ENCODE measurements around the gene CD160. TPM values are rescaled to one million over a fixed set of nuclear protein-coding genes. Genes with fewer than 3 reads are reported as not detected.

Gene CD160
- total and polyA plus RNA-seq, 4 donors, result 0.21 to 0.63 (median 0.52) TPM

DNA sequence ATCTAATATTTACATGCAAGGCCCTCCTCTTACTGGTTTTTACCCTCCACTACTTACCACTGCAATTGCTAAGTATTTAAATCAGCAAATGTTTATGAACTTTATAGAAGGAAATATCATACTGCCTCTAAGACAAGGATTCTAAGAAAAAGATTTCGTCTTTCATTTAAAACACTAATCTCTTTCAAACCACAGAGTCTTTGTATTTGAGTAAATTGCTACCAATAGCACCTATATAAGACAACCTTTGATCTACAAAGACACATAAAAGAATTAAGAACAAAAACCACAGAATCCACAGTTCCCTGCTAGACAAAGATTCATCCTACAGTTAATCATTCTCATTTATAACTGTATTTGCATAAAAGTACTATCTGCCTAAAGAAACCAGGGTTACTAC is 67.0 kb downstream of the CD160 start:
- DNase-seq, result no peak
- H3K27ac ChIP-seq (ENCODE audit: low read depth in 1 of 2, low read length in 1 of 2), result no peak overlapping the region
- 0 to 53% methylated on average over 1 of the region's 1 CpG for WGBS, 2 donors

DNA sequence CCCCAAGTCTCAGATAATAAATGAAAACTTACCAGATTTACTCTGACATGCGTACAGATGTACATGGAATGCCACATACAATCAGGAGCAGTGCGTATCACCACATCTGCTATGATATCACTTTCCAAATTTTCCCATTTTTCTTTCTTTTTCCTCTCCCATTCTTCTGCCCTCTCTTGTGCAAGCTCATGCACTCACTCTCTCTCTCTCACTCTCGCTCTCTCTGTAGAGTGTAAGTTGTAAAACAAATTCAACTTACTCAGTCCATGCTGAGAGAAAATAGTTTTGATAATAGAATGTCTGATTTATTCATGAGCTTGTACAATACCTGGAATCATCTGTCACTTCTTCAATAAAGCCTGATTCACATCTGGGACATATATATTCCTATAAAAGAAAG is 69.3 kb downstream of the CD160 start:
- no peak overlapping the region for H3K4me3 ChIP-seq
- TF ChIP-seq, protein P1, sequence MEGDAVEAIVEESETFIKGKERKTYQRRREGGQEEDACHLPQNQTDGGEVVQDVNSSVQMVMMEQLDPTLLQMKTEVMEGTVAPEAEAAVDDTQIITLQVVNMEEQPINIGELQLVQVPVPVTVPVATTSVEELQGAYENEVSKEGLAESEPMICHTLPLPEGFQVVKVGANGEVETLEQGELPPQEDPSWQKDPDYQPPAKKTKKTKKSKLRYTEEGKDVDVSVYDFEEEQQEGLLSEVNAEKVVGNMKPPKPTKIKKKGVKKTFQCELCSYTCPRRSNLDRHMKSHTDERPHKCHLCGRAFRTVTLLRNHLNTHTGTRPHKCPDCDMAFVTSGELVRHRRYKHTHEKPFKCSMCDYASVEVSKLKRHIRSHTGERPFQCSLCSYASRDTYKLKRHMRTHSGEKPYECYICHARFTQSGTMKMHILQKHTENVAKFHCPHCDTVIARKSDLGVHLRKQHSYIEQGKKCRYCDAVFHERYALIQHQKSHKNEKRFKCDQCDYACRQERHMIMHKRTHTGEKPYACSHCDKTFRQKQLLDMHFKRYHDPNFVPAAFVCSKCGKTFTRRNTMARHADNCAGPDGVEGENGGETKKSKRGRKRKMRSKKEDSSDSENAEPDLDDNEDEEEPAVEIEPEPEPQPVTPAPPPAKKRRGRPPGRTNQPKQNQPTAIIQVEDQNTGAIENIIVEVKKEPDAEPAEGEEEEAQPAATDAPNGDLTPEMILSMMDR (IDR thresholded peaks at IDR 0.05; ENCODE audit: control extremely low read depth, extremely low read depth), result no peak
- H3K27me3 ChIP-seq (ENCODE audit: control insufficient read depth in 3 of 3, insufficient read depth in 3 of 3, low read length in 2 of 3), result no peaks in the 10 kb centered on the region
- no peak for ATAC-seq (ENCODE audit: insufficient read depth, low FRiP score)
- H3K9ac ChIP-seq (ENCODE audit: insufficient read depth in 1 of 2, low read length in 2 of 2), result no peak overlapping the region
- 96 to 98% methylated on average over 3 of the region's 3 CpGs for WGBS, 2 donors
- no peak overlapping the region for H3K27ac ChIP-seq (ENCODE audit: low read depth in 1 of 2, low read length in 1 of 2)
- peaks cover 0 to 6% (median 0%) of the 10 kb centered on the region in 5 donors for H3K4me1 ChIP-seq (ENCODE audit: control insufficient read depth in 5 of 5, insufficient read depth in 5 of 5, low read length in 5 of 5)
- no peak for DNase-seq
- H3K36me3 ChIP-seq (ENCODE audit: control insufficient read depth in 4 of 4, insufficient read depth in 4 of 4, low read length in 4 of 4), result peaks cover 0 to 12% (median 3%) of the 10 kb centered on the region in 4 donors
- no peaks in the 10 kb centered on the region for H3K9me3 ChIP-seq (ENCODE audit: control insufficient read depth in 4 of 4, insufficient read depth in 3 of 4, low read length in 3 of 4)

More for the DNA sequence above, 67.0 kb downstream of the CD160 start:
- Histone ChIP-seq H3K9ac (ENCODE audit: insufficient read depth in 1 of 2, low read length in 2 of 2) (no peak overlapping the region), H3K4me1 (ENCODE audit: control insufficient read depth in 5 of 5, insufficient read depth in 5 of 5, low read length in 5 of 5) (peaks cover 0 to 9% (median 0%) of the 10 kb centered on the region in 5 donors), H3K9me3 (ENCODE audit: control insufficient read depth in 4 of 4, insufficient read depth in 3 of 4, low read length in 3 of 4) (no peaks in the 10 kb centered on the region), H3K27me3 (ENCODE audit: control insufficient read depth in 3 of 3, insufficient read depth in 3 of 3, low read length in 2 of 3) (no peaks in the 10 kb centered on the region), H3K36me3 (ENCODE audit: control insufficient read depth in 4 of 4, insufficient read depth in 4 of 4, low read length in 4 of 4) (peaks cover 0 to 8% (median 1%) of the 10 kb centered on the region in 4 donors), H3K4me3 (no peak overlapping the region)
- TF ChIP-seq, protein P1 (IDR thresholded peaks at IDR 0.05; ENCODE audit: control extremely low read depth, extremely low read depth), result no peak
- ATAC-seq (ENCODE audit: insufficient read depth, low FRiP score), result no peak

Other genes starting within 250 kb of the CD160 start
- gene GPR89A, start 111.5 kb upstream of the CD160 start, total RNA-seq, result 10 to 100 TPM; 16.7 to 31.1 TPM
- 10 to 100 TPM; 11.0 to 11.7 TPM for gene GPR89A, start 111.5 kb upstream of the CD160 start, polyA plus RNA-seq
- gene PDZK1, start 12.1 kb upstream of the CD160 start, total RNA-seq, result under 1 TPM; 0.25 to 0.57 TPM
- under 1 TPM; 0.14 to 0.28 TPM for gene PDZK1, start 12.1 kb upstream of the CD160 start, polyA plus RNA-seq
- 10 to 100 TPM; 14.7 to 21.6 TPM for gene RNF115, start 104.6 kb downstream of the CD160 start, total RNA-seq
- gene RNF115, start 104.6 kb downstream of the CD160 start, polyA plus RNA-seq, result 1 to 10 TPM; 4.4 to 8.3 TPM
- gene POLR3C, start 104.7 kb downstream of the CD160 start, total RNA-seq, result 10 to 100 TPM; 25.0 to 26.3 TPM
- 10 to 100 TPM; 14.1 to 17.2 TPM for gene POLR3C, start 104.7 kb downstream of the CD160 start, polyA plus RNA-seq
- 1 to 10 TPM; 3.9 to 6.2 TPM for gene NUDT17, start 126.1 kb downstream of the CD160 start, total RNA-seq
- 1 to 10 TPM; 1.6 to 3.1 TPM for gene NUDT17, start 126.1 kb downstream of the CD160 start, polyA plus RNA-seq
- gene PIAS3, start 139.6 kb downstream of the CD160 start, total RNA-seq, result 10 to 100 TPM; 23.5 to 54.9 TPM
- gene PIAS3, start 139.6 kb downstream of the CD160 start, polyA plus RNA-seq, result 10 to 100 TPM; 26.4 to 32.1 TPM
- gene ANKRD35, start 166.4 kb downstream of the CD160 start, total RNA-seq, result 1 to 10 TPM; 3.4 to 3.7 TPM
- gene ANKRD35, start 166.4 kb downstream of the CD160 start, polyA plus RNA-seq, result 1 to 10 TPM; 2.0 to 2.1 TPM
- gene ITGA10, start 190.6 kb downstream of the CD160 start, total RNA-seq, result 10 to 100 TPM in 1 of 2 donors, 1 to 10 TPM in 1; 5.2 to 23.3 TPM
- gene ITGA10, start 190.6 kb downstream of the CD160 start, polyA plus RNA-seq, result 10 to 100 TPM in 1 of 2 donors, 1 to 10 TPM in 1; 6.7 to 15.7 TPM
- gene PEX11B, start 199.2 kb downstream of the CD160 start, total RNA-seq, result 10 to 100 TPM; 24.6 to 28.6 TPM
- 10 to 100 TPM; 25.0 to 29.6 TPM for gene PEX11B, start 199.2 kb downstream of the CD160 start, polyA plus RNA-seq
- 100 to 1,000 TPM; 106 to 128 TPM for gene RBM8A, start 208.0 kb downstream of the CD160 start, total RNA-seq
- 100 to 1,000 TPM; 121 to 152 TPM for gene RBM8A, start 208.0 kb downstream of the CD160 start, polyA plus RNA-seq
- 10 to 100 TPM; 29.7 to 30.9 TPM for gene LIX1L, start 238.5 kb downstream of the CD160 start, total RNA-seq
- 1 to 10 TPM; 7.0 to 8.0 TPM for gene LIX1L, start 238.5 kb downstream of the CD160 start, polyA plus RNA-seq
- gene ANKRD34A, start 245.1 kb downstream of the CD160 start, total RNA-seq, result 1 to 10 TPM in 1 of 2 donors, under 1 TPM in 1; 0.06 to 1.0 TPM
- gene ANKRD34A, start 245.1 kb downstream of the CD160 start, polyA plus RNA-seq, result under 1 TPM; 0.45 to 0.47 TPM
- gene POLR3GL, start 245.2 kb downstream of the CD160 start, total RNA-seq, result 10 to 100 TPM in 1 of 2 donors, 1 to 10 TPM in 1; 9.4 to 21.3 TPM
- gene POLR3GL, start 245.2 kb downstream of the CD160 start, polyA plus RNA-seq, result 10 to 100 TPM; 33.4 to 34.3 TPM

All from lung (tissue), 12 donors.